A172 (cell line): ENCODE results near the gene SLC48A1. TPM values are rescaled to one million over a fixed set of nuclear protein-coding genes. Genes with fewer than 3 reads are reported as not detected.
A peak's percentile ranks its signal among the peaks of the same experiment; 100 is the strongest.

Source experiments
- DNase-seq: peaks from one replicate; pipeline ENCODE4 v3.0.0-alpha.2; 2015; ENCODE audit warnings: low spot score
- total RNA-seq: library from RNA; depleted of rRNA; stranded (reverse); fragments of >200 nt; shearing (Covaris generic); gene quantifications from 2 replicates; pipeline ENCODE4 v1.2.3, GENCODE V29; 2014

Gene SLC48A1
- total RNA-seq, 1 experiment from 2014 or later: 4.3 TPM

- no peak for DNase-seq
These were observed 15.0 kb upstream of the SLC48A1 start for GRCh38 chr12:47757840-47758583.

GRCh38 chr12:47758584-47758833 lies 14.5 kb upstream of the SLC48A1 start:
- no peak for DNase-seq

- DNase-seq: peak; percentile 67
These were observed 14.0 kb upstream of the SLC48A1 start, which contains the start of gene RAPGEF3 for GRCh38 chr12:47758834-47759690. TSS of gene RAPGEF3 (minus strand) at chr12:47758880. CDS start at chr12:47758556, 324 bp downstream.

- DNase-seq: no peak
These were observed 10.1 kb upstream of the SLC48A1 start for GRCh38 chr12:47762850-47763465.

- no peak for DNase-seq
These were observed 9.3 kb upstream of the SLC48A1 start for GRCh38 chr12:47763481-47764346.

- no peak for DNase-seq
These were observed 6.4 kb upstream of the SLC48A1 start for GRCh38 chr12:47766502-47767215.

- DNase-seq: no peak
These were observed 5.8 kb upstream of the SLC48A1 start for GRCh38 chr12:47767216-47767724.

GRCh38 chr12:47768323-47768811 lies 4.7 kb upstream of the SLC48A1 start:
- DNase-seq: peak; percentile 79

- no peak for DNase-seq
These were observed 3.6 kb upstream of the SLC48A1 start for GRCh38 chr12:47769234-47770085.

- no peak for DNase-seq
These were observed 2.8 kb upstream of the SLC48A1 start for GRCh38 chr12:47770086-47770726.

- no peak for DNase-seq
These were observed 1.7 kb upstream of the SLC48A1 start for GRCh38 chr12:47771304-47771703.

- no peak for DNase-seq
These were observed 861 bp upstream of the SLC48A1 start for GRCh38 chr12:47772094-47772660.

- no peak for DNase-seq
These were observed 338 bp upstream of the SLC48A1 start for GRCh38 chr12:47772738-47773061.

- DNase-seq: no peak
These were observed 981 bp downstream of the SLC48A1 start for GRCh38 chr12:47773858-47774580.

- no peak for DNase-seq
These were observed 1.6 kb downstream of the SLC48A1 start for GRCh38 chr12:47774663-47775062.

- peak; percentile 32 for DNase-seq
These were observed 2.3 kb downstream of the SLC48A1 start for GRCh38 chr12:47775100-47775911.

GRCh38 chr12:47776471-47777143 lies 3.6 kb downstream of the SLC48A1 start:
- DNase-seq: no peak
